Measurements from ENCODE around the gene KCNC1. TPM values are rescaled to one million over a fixed set of nuclear protein-coding genes. Genes with fewer than 3 reads are reported as not detected.

Gene KCNC1
- polyA plus RNA-seq, 1 of the 3 experiments (the other 2 are of a cell fraction), result 0.18 TPM

- DNase-seq, result no peak
These were observed 15.6 kb downstream of the KCNC1 start for GRCh38 chr11:17750013-17750800.

More at GRCh38 chr11:17750013-17750800, 15.6 kb downstream of the KCNC1 start:
- ChIA-PET POLR2A (no interaction called here), CTCF (interaction anchor here (1.3 to 3.0 kb wide), 3 partner anchors 19 to 229 kb away, joined by 5 to 17 read pairs (median 7); no protein-coding TSS in a partner anchor)
- Histone ChIP-seq H3K9me3 (no peaks in the 10 kb centered on the region), H2AFZ (ENCODE audit: low read depth) (no peak overlapping the region), H4K20me1 (ENCODE audit: insufficient read depth) (no peaks in the 10 kb centered on the region), H3K27ac (ENCODE audit: low read depth in 2 of 2, low read length in 1 of 2) (no peak overlapping the region), H3K4me2 (no peak overlapping the region), H3K4me1 (ENCODE audit: control insufficient read depth in 1 of 2, insufficient read depth in 2 of 2, low read depth in 1 of 2, low read length in 1 of 2) (no peaks in the 10 kb centered on the region; a peak in 1 of 4 replicates), H3F3A (replicated peaks; ENCODE audit: insufficient read depth) (no peaks in the 10 kb centered on the region), H3K9me2 (no peaks in the 10 kb centered on the region), H3K27me3 (ENCODE audit: insufficient read depth) (no peaks in the 10 kb centered on the region), H3K9ac (no peak overlapping the region), H3K4me3 (ENCODE audit: low read depth in 2 of 2, low read length in 1 of 2) (no peak overlapping the region), H3K79me2 (ENCODE audit: insufficient read depth) (no peaks in the 10 kb centered on the region), H3K36me3 (replicated peaks in 1 of 2; ENCODE audit: control insufficient read depth in 1 of 2, insufficient read depth in 2 of 2, low read length in 1 of 2) (no peaks in the 10 kb centered on the region)
- TF ChIP-seq RFX5 (IDR thresholded peaks at IDR 0.05; ENCODE audit: low read length) (no peak), RXRA (IDR thresholded peaks at IDR 0.05; ENCODE audit: borderline replicate concordance, low read depth) (no peak), CTCF (IDR thresholded peaks at IDR 0.05) (no peak), EP300 (IDR thresholded peaks at IDR 0.05; ENCODE audit: borderline replicate concordance in 1 of 2, low read depth in 1 of 2, low read length in 1 of 2) (no peak), FOXM1 (IDR thresholded peaks at IDR 0.05; ENCODE audit: low read depth) (no peak), SMC3 (IDR thresholded peaks at IDR 0.05; ENCODE audit: low read depth, low read length) (no peak), REST (IDR thresholded peaks at IDR 0.05; ENCODE audit: low read depth, low read length) (no peak), FOSL2 (IDR thresholded peaks at IDR 0.05; ENCODE audit: borderline replicate concordance, low read depth) (no peak), POLR2AphosphoS5 (IDR thresholded peaks at IDR 0.05; ENCODE audit: low read depth, low read length) (no peak), TAF1 (IDR thresholded peaks at IDR 0.05; ENCODE audit: borderline replicate concordance, low read depth, low read length) (no peak), USF1 (IDR thresholded peaks at IDR 0.05; ENCODE audit: borderline replicate concordance, low read depth) (no peak), YY1 (IDR thresholded peaks at IDR 0.05; ENCODE audit: low read depth) (no peak), MAX (IDR thresholded peaks at IDR 0.05; ENCODE audit: low read depth) (no peak), TCF12 (IDR thresholded peaks at IDR 0.05) (no peak), ELF1 (IDR thresholded peaks at IDR 0.05) (no peak), TEAD4 (IDR thresholded peaks at IDR 0.05; ENCODE audit: borderline replicate concordance, insufficient read depth) (no peak), MEF2A (IDR thresholded peaks at IDR 0.05; ENCODE audit: borderline replicate concordance, low read depth) (no peak), EZH2phosphoT487 (IDR thresholded peaks at IDR 0.05; ENCODE audit: borderline replicate concordance, low read depth) (no peak), PBX3 (IDR thresholded peaks at IDR 0.05) (no peak), ZBTB33 (IDR thresholded peaks at IDR 0.05; ENCODE audit: borderline replicate concordance, low read depth) (no peak)
- WGBS (ENCODE audit: low lambda C conversion rate), result 39% methylated on average over 12 of the region's 13 CpGs

All from SK-N-SH (cell line).